ENCODE results near the gene FAM117A. TPM values are rescaled to one million over a fixed set of nuclear protein-coding genes. Genes with fewer than 3 reads are reported as not detected.

The FAM117A gene
- polyA plus RNA-seq, 1 experiment = 3.9 TPM

- peaks cover 6% of the 10 kb centered on the region for H3K36me3 ChIP-seq (ENCODE audit: control insufficient read depth, insufficient read depth, low read length)
- H3K4me3 ChIP-seq (ENCODE audit: low read depth, low read length) = no peak overlapping the region
- DNase-seq (ENCODE audit: low read depth) = no peak
- POLR2A ChIA-PET = no interaction called here
- no peak for TF ChIP-seq CTCF (IDR thresholded peaks at IDR 0.05; ENCODE audit: insufficient read depth, low read depth, low read length)
- no peaks in the 10 kb centered on the region for H3K27me3 ChIP-seq (ENCODE audit: control insufficient read depth, insufficient read depth, low read length)
- CTCF ChIA-PET = interaction anchor here (1.1 kb wide), 1 partner anchor 11 kb away, joined by 3 read pairs; no protein-coding TSS in a partner anchor
Measured at GRCh38 chr17:49795372-49795771, 31.4 kb upstream of the FAM117A start.

GRCh38 chr17:49793309-49793708 is 29.4 kb upstream of the FAM117A start:
- Histone ChIP-seq H3K36me3 (ENCODE audit: control insufficient read depth, insufficient read depth, low read length) (peaks cover 3% of the 10 kb centered on the region; the same call in 1 of the 2 replicates), H3K4me3 (ENCODE audit: low read depth, low read length) (no peak overlapping the region), H3K27me3 (ENCODE audit: control insufficient read depth, insufficient read depth, low read length) (no peaks in the 10 kb centered on the region)
- CTCF ChIA-PET = interaction anchor here (0.6 to 0.8 kb wide), 2 partner anchors 205 to 286 kb away, joined by 3 read pairs; no protein-coding TSS in a partner anchor
- TF ChIP-seq CTCF (IDR thresholded peaks at IDR 0.05; ENCODE audit: insufficient read depth, low read depth, low read length) = no peak
- no peak for DNase-seq (ENCODE audit: low read depth)
- POLR2A ChIA-PET = interaction anchor here (0.6 kb wide), 1 partner anchor 267 kb away, joined by 5 read pairs; no protein-coding TSS in a partner anchor

GRCh38 chr17:49789243-49789578 is 25.3 kb upstream of the FAM117A start:
- no peak for DNase-seq (ENCODE audit: low read depth)
- Histone ChIP-seq H3K27me3 (ENCODE audit: control insufficient read depth, insufficient read depth, low read length) (no peaks in the 10 kb centered on the region), H3K4me3 (ENCODE audit: low read depth, low read length) (peak overlapping the region; percentile 41), H3K36me3 (ENCODE audit: control insufficient read depth, insufficient read depth, low read length) (peaks cover 1% of the 10 kb centered on the region; the same call in 1 of the 2 replicates)
- POLR2A ChIA-PET = no interaction called here
- CTCF ChIA-PET = no interaction called here
- TF ChIP-seq CTCF (IDR thresholded peaks at IDR 0.05; ENCODE audit: insufficient read depth, low read depth, low read length) = no peak

- Histone ChIP-seq H3K36me3 (ENCODE audit: control insufficient read depth, insufficient read depth, low read length) (no peaks in the 10 kb centered on the region; the same call in 1 of the 2 replicates), H3K27me3 (ENCODE audit: control insufficient read depth, insufficient read depth, low read length) (no peaks in the 10 kb centered on the region), H3K4me3 (ENCODE audit: low read depth, low read length) (peak within 1 kb of the TSS; percentile 98)
- no peak for TF ChIP-seq CTCF (IDR thresholded peaks at IDR 0.05; ENCODE audit: insufficient read depth, low read depth, low read length)
- POLR2A ChIA-PET = interaction anchor here (0.6 kb wide), 3 partner anchors 81 to 846 kb away, joined by 3 read pairs; partner anchors contain the start of gene SLC35B1
- CTCF ChIA-PET = interaction anchor here (1.2 to 1.7 kb wide), 4 partner anchors 11 to 99 kb away, joined by 3 to 8 read pairs (median 3); no protein-coding TSS in a partner anchor
- peak; percentile 97 for DNase-seq (ENCODE audit: low read depth)
Measured at GRCh38 chr17:49788478-49789242, 24.7 kb upstream of the FAM117A start, which contains the start of gene KAT7. Gene KAT7 (plus strand): TSS chr17:49788681. CDS start chr17:49788835, 154 bp downstream.

- Histone ChIP-seq H3K36me3 (ENCODE audit: control insufficient read depth, insufficient read depth, low read length) (no peaks in the 10 kb centered on the region), H3K27me3 (ENCODE audit: control insufficient read depth, insufficient read depth, low read length) (no peaks in the 10 kb centered on the region), H3K4me3 (ENCODE audit: low read depth, low read length) (peak overlapping the region; percentile 51)
- POLR2A ChIA-PET = interaction anchor here (0.6 kb wide), 3 partner anchors 80 to 846 kb away, joined by 3 read pairs; partner anchors contain the start of gene SLC35B1
- no peak for DNase-seq (ENCODE audit: low read depth)
- TF ChIP-seq CTCF (IDR thresholded peaks at IDR 0.05; ENCODE audit: insufficient read depth, low read depth, low read length) = no peak
- CTCF ChIA-PET = interaction anchor here (0.9 to 1.7 kb wide), 5 partner anchors 9 to 99 kb away, joined by 3 to 8 read pairs (median 3); no protein-coding TSS in a partner anchor
Measured at GRCh38 chr17:49787884-49788477, 24.1 kb upstream of the FAM117A start.
